Measurements from ENCODE around the gene KCNA1. TPM values are rescaled to one million over a fixed set of nuclear protein-coding genes. Genes with fewer than 3 reads are reported as not detected.
"Not testable (repeated sequence)": the region's sequence is repeated elsewhere in the genome, so short reads cannot be mapped to it uniquely, and the experiment has no call there.

KCNA1 gene
- under 0.01 and 0.13 TPM in 2 replicates for total RNA-seq

GRCh38 chr12:4909734-4910501 lies at the start of gene KCNA1:
TSS of gene KCNA1 (plus strand) at chr12:4909905. CDS start at chr12:4911379, 1,474 bp downstream.
- peak in 1 of 2 donors; percentile 7 for DNase-seq (ENCODE audit: low read depth in 2 of 2)

GRCh38 chr12:4860741-4861140 lies 49.0 kb upstream of the KCNA1 start:
- no peak for DNase-seq (ENCODE audit: low read depth in 2 of 2)

- DNase-seq (ENCODE audit: low read depth in 2 of 2) = no peak
These were observed 46.9 kb upstream of the KCNA1 start for GRCh38 chr12:4862809-4863208.

GRCh38 chr12:4864575-4864974 lies 45.1 kb upstream of the KCNA1 start:
- DNase-seq (ENCODE audit: low read depth in 2 of 2) = no peak

GRCh38 chr12:4865246-4865645 lies 44.5 kb upstream of the KCNA1 start:
- DNase-seq (ENCODE audit: low read depth in 2 of 2) = no peak

- no peak for DNase-seq (ENCODE audit: low read depth in 2 of 2)
These were observed 43.4 kb upstream of the KCNA1 start for GRCh38 chr12:4866299-4866698.

GRCh38 chr12:4867384-4867783 lies 42.3 kb upstream of the KCNA1 start:
- no peak for DNase-seq (ENCODE audit: low read depth in 2 of 2)

GRCh38 chr12:4870423-4870822 lies 39.3 kb upstream of the KCNA1 start:
- DNase-seq (ENCODE audit: low read depth in 2 of 2) = no peak

- no peak for DNase-seq (ENCODE audit: low read depth in 2 of 2)
These were observed 38.2 kb upstream of the KCNA1 start for GRCh38 chr12:4871514-4871913.

- no peak for DNase-seq (ENCODE audit: low read depth in 2 of 2)
These were observed 35.8 kb upstream of the KCNA1 start for GRCh38 chr12:4873947-4874346.

GRCh38 chr12:4874671-4875070 lies 35.0 kb upstream of the KCNA1 start:
- DNase-seq (ENCODE audit: low read depth in 2 of 2) = no peak

- DNase-seq (ENCODE audit: low read depth in 2 of 2) = not testable (repeated sequence)
These were observed 30.2 kb upstream of the KCNA1 start for GRCh38 chr12:4879481-4879880.

GRCh38 chr12:4881266-4882064 lies 28.2 kb upstream of the KCNA1 start:
- no peak for DNase-seq (ENCODE audit: low read depth in 2 of 2)

- no peak for DNase-seq (ENCODE audit: low read depth in 2 of 2)
These were observed 17.8 kb upstream of the KCNA1 start for GRCh38 chr12:4891866-4892265.

GRCh38 chr12:4892418-4892817 lies 17.3 kb upstream of the KCNA1 start:
- DNase-seq (ENCODE audit: low read depth in 2 of 2) = no peak

- DNase-seq (ENCODE audit: low read depth in 2 of 2) = no peak
These were observed 15.7 kb upstream of the KCNA1 start for GRCh38 chr12:4894019-4894418.

GRCh38 chr12:4899364-4899763 lies 10.3 kb upstream of the KCNA1 start:
- DNase-seq (ENCODE audit: low read depth in 2 of 2) = no peak

- no peak for DNase-seq (ENCODE audit: low read depth in 2 of 2)
These were observed 9.4 kb upstream of the KCNA1 start for GRCh38 chr12:4900327-4900726.

- no peak for DNase-seq (ENCODE audit: low read depth in 2 of 2)
These were observed 4.4 kb upstream of the KCNA1 start for GRCh38 chr12:4905316-4905715.

- no peak for DNase-seq (ENCODE audit: low read depth in 2 of 2)
These were observed 858 bp upstream of the KCNA1 start for GRCh38 chr12:4908684-4909409.

GRCh38 chr12:4909410-4909733 lies 333 bp upstream of the KCNA1 start:
- DNase-seq (ENCODE audit: low read depth in 2 of 2) = peak in 1 of 2 donors; percentile 25
